ENCODE measurements around the gene AJM1. TPM values are rescaled to one million over a fixed set of nuclear protein-coding genes. Genes with fewer than 3 reads are reported as not detected.
"Not testable (repeated sequence)": the region's sequence is repeated elsewhere in the genome, so short reads cannot be mapped to it uniquely, and the experiment has no call there.

The AJM1 gene
- total RNA-seq, 4 donors from 2014 or later, result 1.6 to 3.1 (median 2.2) TPM

- Histone ChIP-seq H3K9me3 (no peaks in the 10 kb centered on the region), H3K36me3 (peaks cover 55% of the 10 kb centered on the region), H3K4me1 (peaks cover 21% of the 10 kb centered on the region), H3K4me3 (no peak overlapping the region), H3K27me3 (no peaks in the 10 kb centered on the region), H3K27ac (no peak overlapping the region)
- no peak for DNase-seq (ENCODE audit: low spot score in 2 of 2)
- TF ChIP-seq POLR2A (IDR thresholded peaks at IDR 0.05), result no peak
- TF ChIP-seq EP300 (IDR thresholded peaks at IDR 0.05), result no peak
- no peak for TF ChIP-seq CTCF (IDR thresholded peaks at IDR 0.05)
- no peak for TF ChIP-seq POLR2AphosphoS5 (IDR thresholded peaks at IDR 0.05)
- WGBS, result 95% methylated on average over 19 of the region's 27 CpGs
Measured at GRCh38 chr9:136837146-136837855, 5.0 kb upstream of the AJM1 start.

- Histone ChIP-seq H3K36me3 (peaks cover 50% of the 10 kb centered on the region), H3K4me1 (peaks cover 27% of the 10 kb centered on the region)
- not testable (repeated sequence) for DNase-seq (ENCODE audit: low spot score in 2 of 2); H3K27ac ChIP-seq; H3K9me3 ChIP-seq; H3K4me3 ChIP-seq; H3K27me3 ChIP-seq
- WGBS, result no CpG with 5 or more reads among the region's 15 CpGs
Measured at GRCh38 chr9:136837856-136838277, 4.4 kb upstream of the AJM1 start.

- TF ChIP-seq POLR2A (IDR thresholded peaks at IDR 0.05) (no peak), CTCF (IDR thresholded peaks at IDR 0.05) (no peak), POLR2AphosphoS5 (IDR thresholded peaks at IDR 0.05) (no peak), EP300 (IDR thresholded peaks at IDR 0.05) (no peak)
- Histone ChIP-seq H3K4me3 (no peak overlapping the region), H3K9me3 (no peaks in the 10 kb centered on the region), H3K27me3 (peaks cover 4% of the 10 kb centered on the region), H3K27ac (no peak overlapping the region), H3K36me3 (peaks cover 44% of the 10 kb centered on the region), H3K4me1 (peaks cover 34% of the 10 kb centered on the region)
- 100% methylated on average over 1 of the region's 29 CpGs for WGBS
- no peak for DNase-seq (ENCODE audit: low spot score in 2 of 2)
Measured at GRCh38 chr9:136838314-136839228, 3.7 kb upstream of the AJM1 start.

- DNase-seq (ENCODE audit: low spot score in 2 of 2), result no peak
- Histone ChIP-seq H3K27me3 (peaks cover 12% of the 10 kb centered on the region), H3K27ac (no peak overlapping the region), H3K36me3 (peaks cover 41% of the 10 kb centered on the region), H3K4me3 (no peak overlapping the region), H3K9me3 (no peaks in the 10 kb centered on the region), H3K4me1 (peaks cover 43% of the 10 kb centered on the region)
- TF ChIP-seq POLR2A (IDR thresholded peaks at IDR 0.05) (no peak), EP300 (IDR thresholded peaks at IDR 0.05) (no peak), POLR2AphosphoS5 (IDR thresholded peaks at IDR 0.05) (no peak), CTCF (IDR thresholded peaks at IDR 0.05) (no peak)
- WGBS, result 91% methylated on average over 14 of the region's 36 CpGs
Measured at GRCh38 chr9:136839229-136840139, 2.8 kb upstream of the AJM1 start.

GRCh38 chr9:136840140-136840876 lies 2.0 kb upstream of the AJM1 start:
- Histone ChIP-seq H3K4me3 (no peak overlapping the region), H3K36me3 (peaks cover 41% of the 10 kb centered on the region), H3K9me3 (no peaks in the 10 kb centered on the region), H3K27me3 (peaks cover 19% of the 10 kb centered on the region), H3K4me1 (peaks cover 49% of the 10 kb centered on the region), H3K27ac (no peak overlapping the region)
- WGBS, result 55% methylated on average over 20 of the region's 32 CpGs
- no peak for DNase-seq (ENCODE audit: low spot score in 2 of 2)
- TF ChIP-seq CTCF (IDR thresholded peaks at IDR 0.05), result no peak

All from suprapubic skin (tissue), 4 donors.